Kidney epithelial cell (primary cell): ENCODE results near the gene MKLN1. TPM values are rescaled to one million over a fixed set of nuclear protein-coding genes. Genes with fewer than 3 reads are reported as not detected.
"Not testable (repeated sequence)": the region's sequence is repeated elsewhere in the genome, so short reads cannot be mapped to it uniquely, and the experiment has no call there.

ENCODE experiments used
- DNase-seq: peaks from one replicate; pipeline ENCODE4 v3.0.0-alpha.2; 2010; ENCODE audit warnings: low read depth
- H3K27me3 ChIP-seq: 2 replicates; pipeline ENCODE4 v1.6.0; 2011; ENCODE audit warnings: low read length; ENCODE audit not compliant: control insufficient read depth, insufficient read depth
- H3K36me3 ChIP-seq: 2 replicates; pipeline ENCODE4 v1.5.1; 2011; ENCODE audit warnings: low read length; ENCODE audit not compliant: control insufficient read depth, insufficient read depth
- H3K4me3 ChIP-seq: 2 replicates; pipeline ENCODE4 v1.5.1; 2011; ENCODE audit warnings: low read depth, mild to moderate bottlenecking, control low read depth, low read length
- CTCF ChIP-seq: IDR thresholded peaks from 2 replicates; pipeline ENCODE4 v1.5.1; 2011; ENCODE audit warnings: mild to moderate bottlenecking, moderate library complexity, low read length, control low read depth, inconsistent platforms; ENCODE audit not compliant: insufficient read depth, poor library complexity, severe bottlenecking
- total RNA-seq: library from RNA; depleted of rRNA; stranded (reverse); fragments of >200 nt; gene quantifications from 2 replicates; pipeline ENCODE4 v1.2.3, GENCODE V29; 2015

MKLN1 gene
- total RNA-seq, 1 donor from 2014 or later = 18.8 TPM

- Histone ChIP-seq H3K27me3 (no peaks in the 10 kb centered on the region), H3K4me3 (no peak overlapping the region), H3K36me3 (no peaks in the 10 kb centered on the region)
- DNase-seq = no peak
- no peak for TF ChIP-seq CTCF
Observed at GRCh38 chr7:131305152-131305551, 22.5 kb upstream of the MKLN1 start.

- not testable (repeated sequence) for H3K36me3 ChIP-seq, H3K4me3 ChIP-seq, H3K27me3 ChIP-seq, DNase-seq
Observed at GRCh38 chr7:131306041-131306440, 21.6 kb upstream of the MKLN1 start.

GRCh38 chr7:131306777-131307176 is 20.9 kb upstream of the MKLN1 start:
- TF ChIP-seq CTCF = no peak
- Histone ChIP-seq H3K36me3 (no peaks in the 10 kb centered on the region), H3K27me3 (no peaks in the 10 kb centered on the region), H3K4me3 (no peak overlapping the region)
- no peak for DNase-seq

GRCh38 chr7:131307627-131308026 is 20.0 kb upstream of the MKLN1 start:
- Histone ChIP-seq H3K27me3 (no peaks in the 10 kb centered on the region), H3K4me3 (no peak overlapping the region), H3K36me3 (no peaks in the 10 kb centered on the region)
- TF ChIP-seq CTCF = no peak
- no peak for DNase-seq

GRCh38 chr7:131312838-131313237 is 14.8 kb upstream of the MKLN1 start:
- no peak for DNase-seq
- no peaks in the 10 kb centered on the region for H3K36me3 ChIP-seq
- H3K4me3 ChIP-seq = no peak overlapping the region
- TF ChIP-seq CTCF = no peak
- no peaks in the 10 kb centered on the region for H3K27me3 ChIP-seq

- DNase-seq = no peak
- no peaks in the 10 kb centered on the region for H3K36me3 ChIP-seq
- H3K27me3 ChIP-seq = no peaks in the 10 kb centered on the region
- no peak overlapping the region for H3K4me3 ChIP-seq
- TF ChIP-seq CTCF = no peak
Observed at GRCh38 chr7:131320603-131321002, 7.1 kb upstream of the MKLN1 start.

- Histone ChIP-seq H3K27me3 (no peaks in the 10 kb centered on the region), H3K36me3 (no peaks in the 10 kb centered on the region), H3K4me3 (no peak overlapping the region)
- no peak for DNase-seq
- TF ChIP-seq CTCF = no peak
Observed at GRCh38 chr7:131321656-131322055, 6.0 kb upstream of the MKLN1 start.
